Caki2 (cell line): ENCODE measurements around the gene TBX18. TPM values are rescaled to one million over a fixed set of nuclear protein-coding genes. Genes with fewer than 3 reads are reported as not detected.

ENCODE experiments used
- DNase-seq: peaks from one replicate; pipeline ENCODE4 v3.0.0-alpha.2; 2015; ENCODE audit warnings: low read depth
- in situ Hi-C: cut with HindIII; loops from 2 replicates; pipeline ENCODE4 v1.10.0; 2016; ENCODE audit warnings: low sequenced_read_pairs, low pct_unique_long_range_greater_than_20kb, mixed read lengths
- total RNA-seq: library from RNA; depleted of rRNA; stranded (reverse); fragments of >200 nt; shearing (Covaris generic); gene quantifications from 2 replicates; pipeline ENCODE4 v1.2.3, GENCODE V29; 2014; ENCODE audit warnings: low replicate concordance

The TBX18 gene
- total RNA-seq, 1 experiment from 2014 or later, result not detected

GRCh38 chr6:84774157-84774984, 10.0 kb upstream of the TBX18 start:
- in situ Hi-C loops, result no loop called here
- DNase-seq, result no peak

DNA sequence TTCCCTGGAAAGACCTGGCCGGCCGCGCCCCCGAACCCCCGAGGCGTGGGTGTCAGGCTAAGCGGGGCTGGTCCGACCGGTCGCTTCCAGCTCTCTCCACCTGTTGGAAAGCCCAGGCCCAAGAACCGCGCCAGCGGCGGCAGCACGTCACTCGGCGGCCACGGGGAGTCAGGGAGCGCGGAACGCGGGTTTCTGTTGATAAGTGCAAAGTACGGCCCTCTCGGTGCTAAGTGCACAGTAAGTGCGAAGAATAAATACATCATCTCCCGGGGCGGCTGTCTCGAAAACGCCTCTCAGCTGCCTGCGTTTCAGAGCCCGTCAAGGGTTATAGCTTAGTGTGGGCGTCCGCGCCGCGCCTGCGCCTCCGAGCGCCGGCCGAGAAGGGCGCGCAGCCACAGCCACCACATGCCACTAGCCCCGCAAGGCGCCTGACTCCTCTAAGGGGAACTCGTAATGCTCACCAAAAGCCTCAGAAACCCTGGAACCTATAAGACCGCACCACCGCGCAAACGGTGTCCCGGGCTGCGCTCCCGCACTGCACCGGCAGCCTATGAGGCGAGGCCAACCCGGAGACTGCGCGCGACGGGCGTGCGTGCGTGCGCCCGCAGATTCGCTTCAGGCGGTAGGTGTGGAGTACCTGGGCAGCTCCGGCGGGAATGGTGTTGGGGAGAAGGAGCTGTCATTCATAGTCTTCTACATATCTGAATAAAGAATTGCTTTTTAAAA, 9.2 kb upstream of the TBX18 start:
- no peak for DNase-seq
- in situ Hi-C loops, result no loop called here

DNA sequence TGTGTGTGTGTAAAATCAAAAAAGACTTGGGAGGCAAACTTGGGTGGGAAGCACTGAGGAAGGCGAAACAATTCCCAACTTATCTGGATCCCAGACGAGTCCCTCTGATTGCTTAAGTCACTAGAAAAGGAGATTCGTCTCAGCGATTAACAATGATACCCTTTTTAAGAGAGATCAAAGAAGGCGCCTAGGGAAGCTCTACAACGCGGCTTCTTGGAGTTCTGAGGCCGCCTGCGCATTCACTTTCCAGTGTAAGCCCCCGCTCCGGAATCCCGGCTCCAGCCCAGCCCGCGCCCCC, 8.7 kb upstream of the TBX18 start:
- DNase-seq, result no peak
- in situ Hi-C loops, result no loop called here

DNA sequence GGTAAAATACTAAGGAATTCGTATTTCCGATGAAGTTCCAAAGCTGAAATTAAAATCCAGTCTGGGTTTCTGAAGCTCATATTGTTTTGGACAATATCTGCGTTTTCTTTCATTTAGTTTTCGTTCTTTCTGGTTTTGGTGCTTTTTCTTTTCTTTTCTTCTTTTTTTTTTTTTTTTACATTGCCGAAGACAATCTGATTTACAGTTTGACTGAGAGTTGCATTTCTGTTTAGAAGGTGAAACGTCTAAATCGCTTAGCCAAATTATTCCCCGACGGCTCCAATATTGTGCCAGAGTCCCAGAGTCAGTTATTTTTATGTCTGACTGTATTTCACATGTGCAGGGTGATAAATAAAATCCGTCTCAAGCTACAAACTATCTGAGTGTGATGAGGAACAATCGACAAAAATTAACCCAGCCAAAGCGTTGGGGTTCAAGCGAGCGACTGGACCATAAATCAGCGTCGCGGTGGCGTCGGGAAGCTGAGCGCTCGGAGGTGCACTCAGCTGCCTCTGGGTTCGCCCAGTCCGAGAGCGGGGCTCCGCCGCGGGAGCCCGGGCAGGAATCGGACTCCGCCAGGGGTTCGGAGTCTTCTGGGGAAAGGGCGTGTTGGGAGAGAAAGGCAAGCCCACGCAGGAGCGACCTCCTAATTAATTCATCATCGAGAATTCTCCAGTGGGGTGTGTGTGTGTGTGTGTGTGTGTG, 8.2 kb upstream of the TBX18 start:
- in situ Hi-C loops, result no loop called here
- no peak for DNase-seq

DNA sequence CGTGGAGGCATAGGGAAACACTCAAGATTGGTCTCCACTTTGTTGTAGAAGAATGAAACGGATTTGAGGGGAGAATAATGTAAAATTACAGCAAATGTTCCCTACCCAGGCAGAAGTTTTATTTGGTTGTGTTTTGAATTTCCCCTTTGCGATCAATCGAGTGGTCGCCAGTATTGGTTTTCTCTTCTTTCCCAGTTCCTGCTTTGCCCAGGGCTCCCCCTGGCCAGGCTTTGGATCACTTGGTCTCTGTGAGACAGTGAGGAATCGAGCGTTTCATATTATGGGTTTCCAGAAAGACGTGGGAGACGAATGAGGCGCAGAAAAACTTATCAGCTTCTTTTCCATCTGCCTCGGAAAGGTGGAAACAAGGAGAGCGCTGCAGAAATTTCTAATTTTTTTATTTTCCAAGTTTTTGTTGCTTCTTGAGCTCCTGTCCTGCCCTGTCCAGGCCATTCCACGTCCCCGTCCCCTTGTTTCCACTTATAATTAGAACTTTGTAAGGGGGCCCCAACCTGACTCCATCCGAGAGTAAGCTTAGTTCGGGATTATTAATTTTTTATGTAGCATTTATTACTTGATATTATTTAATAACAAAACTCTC, 7.5 kb upstream of the TBX18 start:
- in situ Hi-C loops, result no loop called here
- no peak for DNase-seq

DNA sequence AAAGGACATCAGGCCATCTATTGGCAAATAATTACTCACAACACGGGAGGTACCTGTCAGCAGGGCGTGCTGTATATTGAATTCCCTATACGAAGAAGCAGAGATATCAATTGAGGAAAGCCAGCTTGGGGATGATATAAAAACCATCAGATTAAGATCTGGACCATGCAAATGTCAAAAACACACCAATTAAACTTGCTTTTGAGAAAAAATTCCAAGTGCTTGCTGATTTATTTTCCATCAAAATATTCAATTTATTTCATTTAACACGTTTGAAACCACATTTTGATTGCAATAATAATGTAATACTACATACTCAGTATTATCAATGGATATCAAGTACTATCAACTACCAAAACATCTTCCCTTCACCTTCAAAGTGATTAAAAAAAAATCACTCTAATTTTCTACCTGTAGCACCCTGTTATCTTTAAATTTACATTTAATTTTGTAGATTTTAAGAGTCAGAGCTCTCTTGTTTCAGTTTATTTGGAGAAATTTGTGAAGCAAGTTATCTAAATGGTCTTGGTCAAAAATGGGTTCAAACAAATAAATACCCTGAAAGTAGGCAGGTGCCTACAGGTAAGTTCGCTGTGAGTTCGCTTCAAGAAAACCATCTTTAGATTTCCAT, 6.8 kb upstream of the TBX18 start:
- in situ Hi-C loops, result no loop called here
- DNase-seq, result no peak

- DNase-seq, result no peak
- in situ Hi-C loops, result no loop called here
These were observed 6.1 kb upstream of the TBX18 start for GRCh38 chr6:84770521-84770920.

DNA sequence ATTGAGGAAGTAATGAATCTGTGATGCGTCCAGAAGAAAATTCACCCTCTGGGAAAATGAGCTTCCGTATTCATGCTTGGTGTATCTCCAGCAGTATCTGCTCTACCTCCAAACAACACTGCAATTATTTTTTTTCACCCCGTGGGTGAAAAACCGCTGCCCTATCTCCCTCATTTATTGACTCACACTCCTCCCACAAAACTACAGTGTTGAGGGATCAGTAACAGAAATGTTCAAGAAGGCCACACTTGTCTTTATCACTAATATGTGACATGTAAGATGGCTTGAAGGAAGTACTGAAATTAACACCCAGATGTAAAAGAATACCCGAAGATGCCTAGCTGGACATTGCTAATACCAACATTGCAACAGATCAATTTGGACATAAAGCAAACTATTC, 4.9 kb upstream of the TBX18 start:
- no peak for DNase-seq
- in situ Hi-C loops, result no loop called here

DNA sequence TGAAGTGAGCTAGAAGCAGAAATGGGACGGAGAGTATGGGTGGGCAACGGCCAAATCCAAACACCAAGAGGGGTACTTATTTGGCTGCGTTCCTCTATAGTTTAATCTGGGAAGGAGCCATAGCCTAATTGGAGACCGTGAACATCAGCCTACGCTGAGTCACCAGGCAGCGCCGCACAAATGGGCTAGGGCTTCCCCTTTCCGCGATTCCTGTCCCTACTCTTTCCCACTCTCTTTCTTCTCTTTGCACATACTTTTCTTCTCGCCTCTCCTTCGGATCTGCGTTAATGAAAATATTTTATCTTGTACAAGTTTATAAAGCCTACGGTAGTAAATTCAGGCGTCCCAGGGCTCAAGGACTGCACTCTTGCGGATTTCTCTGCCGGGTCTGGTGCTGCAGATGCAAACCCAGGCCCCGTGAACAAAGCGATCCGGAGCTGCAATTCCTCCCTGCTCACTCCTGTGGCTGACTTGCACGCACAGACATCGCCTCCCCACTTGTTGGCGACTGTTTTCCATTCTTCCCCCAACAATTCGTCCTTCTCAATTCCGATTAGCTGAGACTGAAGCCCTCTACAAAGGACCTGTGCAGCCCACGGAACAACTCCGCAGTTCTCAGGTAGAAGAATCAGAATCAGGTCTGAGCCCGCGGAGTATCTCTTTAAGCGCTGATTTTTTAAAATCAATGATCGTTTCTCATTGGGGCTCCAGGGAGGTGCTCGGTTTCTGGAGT, 4.2 kb upstream of the TBX18 start:
- in situ Hi-C loops, result no loop called here
- DNase-seq, result no peak

- in situ Hi-C loops, result no loop called here
- no peak for DNase-seq
These were observed 3.3 kb upstream of the TBX18 start for GRCh38 chr6:84767526-84768201.

GRCh38 chr6:84766799-84767525, 2.6 kb upstream of the TBX18 start:
- in situ Hi-C loops, result no loop called here
- DNase-seq, result no peak

DNA sequence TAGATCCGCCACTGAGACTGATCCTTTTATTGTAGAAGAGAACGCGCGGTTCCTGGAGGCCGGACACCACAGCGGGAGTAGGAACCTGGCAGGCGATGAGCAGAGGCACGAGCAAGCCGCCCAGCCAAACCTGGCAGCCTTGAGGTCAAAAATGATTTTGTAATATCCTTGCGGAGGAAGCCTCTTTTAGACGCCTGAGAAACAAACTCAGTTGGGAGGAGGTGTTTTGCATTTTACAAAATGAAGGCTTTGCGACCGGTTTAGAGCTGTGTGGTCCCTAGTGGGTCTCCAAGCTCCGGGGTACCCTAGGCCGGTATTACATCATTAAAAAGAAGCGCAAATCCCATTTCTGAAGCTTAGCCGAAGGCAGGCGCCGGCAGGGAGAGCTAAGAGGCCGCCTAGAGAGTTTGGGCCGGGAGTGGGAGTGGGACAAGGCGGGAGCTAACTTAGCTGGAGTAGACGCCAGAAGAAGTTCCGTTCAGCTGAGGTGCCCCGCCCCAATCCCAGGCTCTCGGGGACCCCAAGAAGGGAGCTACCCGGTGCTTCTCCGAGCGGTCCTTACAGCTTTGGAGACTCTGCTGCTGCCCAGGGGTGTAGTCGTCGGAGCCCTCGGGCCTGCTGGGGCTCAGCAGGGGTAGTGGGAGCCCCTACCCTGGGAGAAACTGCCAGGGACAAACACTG, 1.9 kb upstream of the TBX18 start:
- no peak for DNase-seq
- in situ Hi-C loops, result no loop called here

DNA sequence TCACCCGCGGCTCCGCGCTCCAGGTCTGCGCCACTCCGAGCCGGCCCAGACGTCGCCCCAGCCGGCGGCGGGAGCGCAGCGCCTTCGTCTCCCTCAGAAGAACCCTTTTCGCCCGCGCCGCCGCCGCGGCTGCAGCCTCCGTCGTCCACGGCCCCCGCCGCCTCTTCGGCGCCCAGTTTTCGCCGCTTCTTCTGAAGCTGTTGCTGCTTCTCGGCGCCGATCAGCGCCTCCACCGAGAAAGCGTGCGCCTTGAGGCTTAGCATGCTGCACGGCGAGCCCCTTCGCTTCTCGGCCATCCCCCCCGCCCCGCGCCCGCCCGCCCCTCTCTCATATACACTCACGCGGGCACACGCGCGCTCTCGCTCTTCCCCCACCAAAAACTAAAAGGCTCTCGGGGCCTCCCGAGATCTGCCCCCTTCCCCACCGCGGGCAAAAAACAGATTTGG, 489 bp downstream of the TBX18 start:
- in situ Hi-C loops, result no loop called here
- no peak for DNase-seq

- in situ Hi-C loops, result no loop called here
- DNase-seq, result no peak
These were observed 1.2 kb downstream of the TBX18 start for GRCh38 chr6:84763003-84763885.

GRCh38 chr6:84762220-84763002, 2.0 kb downstream of the TBX18 start:
- DNase-seq, result no peak
- in situ Hi-C loops, result no loop called here
